Measurements from ENCODE around the gene COL19A1.

The COL19A1 gene

GRCh38 chr6:70142034-70142433, 275.7 kb downstream of the COL19A1 start:
- H3K4me3 ChIP-seq (ENCODE audit: control insufficient read depth, low read depth, low read length): no peak overlapping the region
- no peak for TF ChIP-seq CTCF (conservative IDR thresholded peaks at IDR 0.05; ENCODE audit: control insufficient read depth, insufficient read depth, low read depth, low read length)
- no peak for DNase-seq (ENCODE audit: low read depth)

- no peak for DNase-seq (ENCODE audit: low read depth)
- TF ChIP-seq CTCF (conservative IDR thresholded peaks at IDR 0.05; ENCODE audit: control insufficient read depth, insufficient read depth, low read depth, low read length): no peak
- no peak overlapping the region for H3K4me3 ChIP-seq (ENCODE audit: control insufficient read depth, low read depth, low read length)
These were observed 278.8 kb downstream of the COL19A1 start for GRCh38 chr6:70145178-70145577.

GRCh38 chr6:70149209-70149788, 282.9 kb downstream of the COL19A1 start:
- TF ChIP-seq CTCF (conservative IDR thresholded peaks at IDR 0.05; ENCODE audit: control insufficient read depth, insufficient read depth, low read depth, low read length): no peak

GRCh38 chr6:70150521-70150920, 284.2 kb downstream of the COL19A1 start:
- TF ChIP-seq CTCF (conservative IDR thresholded peaks at IDR 0.05; ENCODE audit: control insufficient read depth, insufficient read depth, low read depth, low read length): no peak
- no peak for DNase-seq (ENCODE audit: low read depth)
- H3K4me3 ChIP-seq (ENCODE audit: control insufficient read depth, low read depth, low read length): no peak overlapping the region

More at GRCh38 chr6:70149209-70149788, 282.9 kb downstream of the COL19A1 start:
- DNase-seq (ENCODE audit: low read depth): no peak
- H3K4me3 ChIP-seq (ENCODE audit: control insufficient read depth, low read depth, low read length): no peak overlapping the region

GRCh38 chr6:70151616-70152015, 285.3 kb downstream of the COL19A1 start:
- no peak for DNase-seq (ENCODE audit: low read depth)
- no peak overlapping the region for H3K4me3 ChIP-seq (ENCODE audit: control insufficient read depth, low read depth, low read length)
- TF ChIP-seq CTCF (conservative IDR thresholded peaks at IDR 0.05; ENCODE audit: control insufficient read depth, insufficient read depth, low read depth, low read length): no peak

- H3K4me3 ChIP-seq (ENCODE audit: control insufficient read depth, low read depth, low read length): no peak overlapping the region
- DNase-seq (ENCODE audit: low read depth): no peak
- TF ChIP-seq CTCF (conservative IDR thresholded peaks at IDR 0.05; ENCODE audit: control insufficient read depth, insufficient read depth, low read depth, low read length): no peak
These were observed 286.4 kb downstream of the COL19A1 start for GRCh38 chr6:70152786-70153185.

GRCh38 chr6:70157086-70157485, 290.7 kb downstream of the COL19A1 start:
- no peak for TF ChIP-seq CTCF (conservative IDR thresholded peaks at IDR 0.05; ENCODE audit: control insufficient read depth, insufficient read depth, low read depth, low read length)
- no peak overlapping the region for H3K4me3 ChIP-seq (ENCODE audit: control insufficient read depth, low read depth, low read length)
- no peak for DNase-seq (ENCODE audit: low read depth)
